Mesodermal cell (in vitro differentiated cells): ENCODE results near the gene B3GLCT.

Experiments used
- H3K27ac ChIP-seq: 2 replicates; pipeline ENCODE4 v1.7.0; 2013; ENCODE audit warnings: mild to moderate bottlenecking, low read depth, low read length, moderate library complexity; ENCODE audit not compliant: severe bottlenecking
- H3K36me3 ChIP-seq: 2 replicates; pipeline ENCODE4 v1.7.1; 2013; ENCODE audit warnings: mild to moderate bottlenecking, low read length, moderate library complexity; ENCODE audit not compliant: control insufficient read depth, insufficient read depth
- H3K4me1 ChIP-seq: one replicate; pipeline ENCODE4 v1.7.1; 2013; ENCODE audit warnings: mild to moderate bottlenecking, low read length; ENCODE audit not compliant: insufficient read depth, control insufficient read depth, poor library complexity, severe bottlenecking
- H3K4me3 ChIP-seq: 2 replicates; pipeline ENCODE4 v1.7.0; 2013; ENCODE audit warnings: low read length, control low read depth, mild to moderate bottlenecking; ENCODE audit not compliant: insufficient read depth, poor library complexity, severe bottlenecking; ENCODE audit errors: extremely low read depth
- H3K9me3 ChIP-seq: 2 replicates; pipeline ENCODE4 v1.7.1; 2013; ENCODE audit warnings: mild to moderate bottlenecking, low read length, moderate library complexity; ENCODE audit not compliant: control insufficient read depth
- WGBS, 2 experiments: methylation state at CpG; one replicate each; pipeline ENCODE4 v1.1.5; 2013; ENCODE audit warnings: missing lambda C conversion rate in 2 of 2; ENCODE audit not compliant: insufficient coverage in 2 of 2; 5-methylcytosine and 5-hydroxymethylcytosine counted together

Gene B3GLCT

GRCh38 chr13:31245598-31246373 lies 46.0 kb downstream of the B3GLCT start:
- WGBS, 2 experiments: no CpG with 5 or more reads among the region's 1 CpG
- Histone ChIP-seq H3K36me3 (peaks cover 5% of the 10 kb centered on the region), H3K27ac (no peak overlapping the region), H3K9me3 (no peaks in the 10 kb centered on the region), H3K4me3 (no peak overlapping the region), H3K4me1 (no peaks in the 10 kb centered on the region)

GRCh38 chr13:31246918-31247317 lies 47.1 kb downstream of the B3GLCT start:
- Histone ChIP-seq H3K4me1 (no peaks in the 10 kb centered on the region), H3K4me3 (no peak overlapping the region), H3K9me3 (no peaks in the 10 kb centered on the region), H3K36me3 (peaks cover 4% of the 10 kb centered on the region), H3K27ac (no peak overlapping the region)
- 94 to 100% methylated on average over 1 to 3 of the region's 6 CpGs for WGBS, 2 experiments

GRCh38 chr13:31248361-31248760 lies 48.6 kb downstream of the B3GLCT start:
- H3K27ac ChIP-seq: no peak overlapping the region
- H3K4me3 ChIP-seq: no peak overlapping the region
- H3K9me3 ChIP-seq: no peaks in the 10 kb centered on the region
- 68 to 83% methylated on average over 2 to 3 of the region's 3 CpGs for WGBS, 2 experiments
- peaks cover 4% of the 10 kb centered on the region for H3K36me3 ChIP-seq
- H3K4me1 ChIP-seq: no peaks in the 10 kb centered on the region

DNA sequence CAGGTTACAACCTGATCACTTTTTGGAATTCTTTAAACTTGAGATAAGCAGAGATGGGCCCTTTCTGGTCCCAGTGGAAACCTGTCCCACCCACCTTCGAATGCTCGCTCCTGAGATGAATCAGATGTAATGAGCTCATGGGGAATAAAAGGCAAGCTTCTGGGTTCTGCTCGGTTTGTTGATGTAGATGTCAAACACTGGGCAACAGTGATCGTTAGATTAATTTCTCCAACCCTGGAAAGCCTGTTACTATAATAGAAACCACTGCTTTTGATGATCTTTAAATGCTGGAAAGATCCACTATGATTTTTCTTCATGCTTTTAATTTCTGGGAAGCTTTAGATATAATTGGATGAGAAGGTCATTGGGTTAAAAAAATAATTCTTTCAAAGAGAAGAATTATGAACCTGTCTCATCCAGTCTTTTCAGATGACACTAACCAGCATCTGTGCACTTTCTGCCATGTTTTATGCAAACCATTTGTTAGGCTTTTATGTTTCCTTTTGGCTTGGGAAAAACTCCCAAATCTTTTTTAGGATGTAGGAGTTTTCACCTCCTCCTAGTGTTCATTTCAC lies 49.3 kb downstream of the B3GLCT start:
- no peaks in the 10 kb centered on the region for H3K9me3 ChIP-seq
- H3K4me3 ChIP-seq: no peak overlapping the region
- H3K27ac ChIP-seq: no peak overlapping the region
- H3K4me1 ChIP-seq: no peaks in the 10 kb centered on the region
- WGBS, 2 experiments: 80 to 90% methylated on average over 1 to 3 of the region's 4 CpGs
- H3K36me3 ChIP-seq: peaks cover 4% of the 10 kb centered on the region

DNA sequence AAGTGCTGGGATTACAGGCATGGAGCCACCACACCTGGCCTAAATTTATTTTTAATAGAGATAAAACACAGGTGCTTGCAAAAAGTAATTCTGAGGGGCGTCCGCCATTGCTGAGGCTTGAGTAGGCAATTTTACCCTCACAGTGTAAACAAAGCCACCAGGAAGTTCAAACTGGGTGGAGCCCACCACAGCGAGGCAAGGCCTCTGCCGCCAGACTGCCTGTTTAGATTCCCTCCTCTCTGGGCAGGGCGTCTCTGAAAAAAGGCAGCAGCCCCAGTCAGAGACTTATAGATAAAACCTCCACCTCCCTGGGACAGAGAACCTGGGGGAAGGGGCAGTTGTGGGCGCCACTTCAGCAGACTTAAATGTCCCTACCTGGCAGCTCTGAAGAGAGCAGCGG lies 50.7 kb downstream of the B3GLCT start:
- Histone ChIP-seq H3K4me3 (no peak overlapping the region), H3K9me3 (no peaks in the 10 kb centered on the region), H3K27ac (no peak overlapping the region), H3K4me1 (no peaks in the 10 kb centered on the region), H3K36me3 (peaks cover 4% of the 10 kb centered on the region)
- WGBS, 2 experiments: 100% methylated on average over 2 to 5 of the region's 7 CpGs

- Histone ChIP-seq H3K27ac (no peak overlapping the region), H3K4me1 (no peaks in the 10 kb centered on the region), H3K36me3 (peaks cover 9% of the 10 kb centered on the region), H3K9me3 (no peaks in the 10 kb centered on the region), H3K4me3 (no peak overlapping the region)
- WGBS, 2 experiments: 58 to 71% methylated on average over 1 of the region's 2 CpGs
These were observed 61.5 kb downstream of the B3GLCT start for GRCh38 chr13:31261241-31261640.

GRCh38 chr13:31263346-31263745 lies 63.6 kb downstream of the B3GLCT start:
- Histone ChIP-seq H3K27ac (no peak overlapping the region), H3K4me3 (no peak overlapping the region), H3K36me3 (peaks cover 9% of the 10 kb centered on the region), H3K9me3 (no peaks in the 10 kb centered on the region), H3K4me1 (no peaks in the 10 kb centered on the region)
- WGBS, 2 experiments: 100% methylated on average over 1 of the region's 1 CpG; no CpG with 5 or more reads in 1 of the 2 experiments

GRCh38 chr13:31264151-31264550 lies 64.4 kb downstream of the B3GLCT start:
- no peak overlapping the region for H3K27ac ChIP-seq
- H3K9me3 ChIP-seq: no peaks in the 10 kb centered on the region
- WGBS, 2 experiments: 100% methylated on average over 4 of the region's 4 CpGs; no CpG with 5 or more reads in 1 of the 2 experiments
- H3K36me3 ChIP-seq: peaks cover 9% of the 10 kb centered on the region
- H3K4me1 ChIP-seq: no peaks in the 10 kb centered on the region
- H3K4me3 ChIP-seq: no peak overlapping the region

- no peak overlapping the region for H3K4me3 ChIP-seq
- WGBS, 2 experiments: 83% methylated on average over 1 of the region's 2 CpGs; no CpG with 5 or more reads in 1 of the 2 experiments
- H3K9me3 ChIP-seq: peaks cover 14% of the 10 kb centered on the region
- H3K4me1 ChIP-seq: no peaks in the 10 kb centered on the region
- no peak overlapping the region for H3K27ac ChIP-seq
- H3K36me3 ChIP-seq: peaks cover 23% of the 10 kb centered on the region
These were observed 67.5 kb downstream of the B3GLCT start for GRCh38 chr13:31267126-31267784.

DNA sequence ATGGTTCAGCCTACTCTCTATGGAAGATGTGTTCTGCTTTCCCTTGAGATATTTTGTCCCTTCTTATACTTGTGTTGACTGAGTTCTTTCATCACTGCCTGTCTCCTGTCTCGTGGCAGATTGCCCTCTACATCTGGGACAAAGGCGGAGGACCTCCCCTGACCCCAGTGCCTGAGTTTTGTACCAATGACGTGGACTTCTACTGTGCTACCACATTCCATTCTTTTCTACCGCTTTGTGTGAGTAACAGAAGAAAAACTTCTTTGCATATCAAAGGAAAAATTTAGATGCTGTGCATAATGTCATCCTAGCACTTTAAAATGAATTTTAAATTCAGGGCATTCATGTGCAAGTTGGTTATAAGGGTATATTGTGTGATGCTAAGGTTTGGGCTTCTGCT lies 74.6 kb downstream of the B3GLCT start:
- H3K4me1 ChIP-seq: no peaks in the 10 kb centered on the region
- H3K27ac ChIP-seq: no peak overlapping the region
- H3K36me3 ChIP-seq: peaks cover 22% of the 10 kb centered on the region
- peaks cover 14% of the 10 kb centered on the region for H3K9me3 ChIP-seq
- no peak overlapping the region for H3K4me3 ChIP-seq
- WGBS, 2 experiments: 82 to 96% methylated on average over 2 to 3 of the region's 4 CpGs

DNA sequence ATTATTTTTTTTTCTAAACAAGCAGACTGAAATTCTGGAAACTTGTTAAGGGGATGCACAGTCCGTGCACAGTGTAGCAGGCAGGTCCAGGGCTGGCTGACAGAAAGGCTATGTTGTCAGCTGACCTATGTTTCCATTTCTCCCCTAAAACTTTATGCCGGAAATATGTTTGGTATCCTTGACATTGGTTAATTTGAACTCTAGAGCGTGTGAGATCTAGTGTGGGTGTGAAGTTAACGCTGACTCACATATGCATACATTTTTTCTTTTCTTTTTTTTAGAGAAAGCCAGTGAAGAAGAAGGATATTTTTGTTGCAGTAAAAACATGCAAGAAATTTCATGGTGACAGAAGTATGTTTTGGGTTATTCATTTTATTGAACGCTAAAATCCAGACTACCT lies 76.6 kb downstream of the B3GLCT start:
- no peaks in the 10 kb centered on the region for H3K9me3 ChIP-seq
- H3K4me1 ChIP-seq: no peaks in the 10 kb centered on the region
- peaks cover 4% of the 10 kb centered on the region for H3K36me3 ChIP-seq
- H3K27ac ChIP-seq: no peak overlapping the region
- no peak overlapping the region for H3K4me3 ChIP-seq
- no CpG with 5 or more reads among the region's 5 CpGs for WGBS, 2 experiments
